ENCODE measurements around the gene UCN2. TPM values are rescaled to one million over a fixed set of nuclear protein-coding genes. Genes with fewer than 3 reads are reported as not detected.

Gene UCN2
- total RNA-seq, 1 donor from 2014 or later, result 0.19 TPM

GRCh38 chr3:48576647-48577046 lies 13.1 kb upstream of the UCN2 start:
- DNase-seq, result no peak
- H3K27me3 ChIP-seq (ENCODE audit: low read depth), result no peaks in the 10 kb centered on the region
- no peaks in the 10 kb centered on the region for H3K4me1 ChIP-seq
- no peak overlapping the region for H3K4me3 ChIP-seq
- TF ChIP-seq, protein P1, sequence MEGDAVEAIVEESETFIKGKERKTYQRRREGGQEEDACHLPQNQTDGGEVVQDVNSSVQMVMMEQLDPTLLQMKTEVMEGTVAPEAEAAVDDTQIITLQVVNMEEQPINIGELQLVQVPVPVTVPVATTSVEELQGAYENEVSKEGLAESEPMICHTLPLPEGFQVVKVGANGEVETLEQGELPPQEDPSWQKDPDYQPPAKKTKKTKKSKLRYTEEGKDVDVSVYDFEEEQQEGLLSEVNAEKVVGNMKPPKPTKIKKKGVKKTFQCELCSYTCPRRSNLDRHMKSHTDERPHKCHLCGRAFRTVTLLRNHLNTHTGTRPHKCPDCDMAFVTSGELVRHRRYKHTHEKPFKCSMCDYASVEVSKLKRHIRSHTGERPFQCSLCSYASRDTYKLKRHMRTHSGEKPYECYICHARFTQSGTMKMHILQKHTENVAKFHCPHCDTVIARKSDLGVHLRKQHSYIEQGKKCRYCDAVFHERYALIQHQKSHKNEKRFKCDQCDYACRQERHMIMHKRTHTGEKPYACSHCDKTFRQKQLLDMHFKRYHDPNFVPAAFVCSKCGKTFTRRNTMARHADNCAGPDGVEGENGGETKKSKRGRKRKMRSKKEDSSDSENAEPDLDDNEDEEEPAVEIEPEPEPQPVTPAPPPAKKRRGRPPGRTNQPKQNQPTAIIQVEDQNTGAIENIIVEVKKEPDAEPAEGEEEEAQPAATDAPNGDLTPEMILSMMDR (IDR thresholded peaks at IDR 0.05; ENCODE audit: borderline replicate concordance), result no peak
- H3K36me3 ChIP-seq, result peaks cover 13% of the 10 kb centered on the region
- H3K9me3 ChIP-seq (replicated peaks), result no peaks in the 10 kb centered on the region
- H3K27ac ChIP-seq (replicated peaks), result no peak overlapping the region
- intact Hi-C loops (cut with micrococcal nuclease), result no loop called here

- DNase-seq, result no peak
- TF ChIP-seq, protein P1 (IDR thresholded peaks at IDR 0.05; ENCODE audit: borderline replicate concordance), result no peak
- Histone ChIP-seq H3K4me1 (no peaks in the 10 kb centered on the region), H3K36me3 (peaks cover 13% of the 10 kb centered on the region), H3K4me3 (no peak overlapping the region), H3K27ac (replicated peaks) (no peak overlapping the region), H3K27me3 (ENCODE audit: low read depth) (no peaks in the 10 kb centered on the region), H3K9me3 (replicated peaks) (no peaks in the 10 kb centered on the region)
- intact Hi-C loops (cut with micrococcal nuclease), result no loop called here
Observed at GRCh38 chr3:48575366-48575765, 11.8 kb upstream of the UCN2 start.

DNA sequence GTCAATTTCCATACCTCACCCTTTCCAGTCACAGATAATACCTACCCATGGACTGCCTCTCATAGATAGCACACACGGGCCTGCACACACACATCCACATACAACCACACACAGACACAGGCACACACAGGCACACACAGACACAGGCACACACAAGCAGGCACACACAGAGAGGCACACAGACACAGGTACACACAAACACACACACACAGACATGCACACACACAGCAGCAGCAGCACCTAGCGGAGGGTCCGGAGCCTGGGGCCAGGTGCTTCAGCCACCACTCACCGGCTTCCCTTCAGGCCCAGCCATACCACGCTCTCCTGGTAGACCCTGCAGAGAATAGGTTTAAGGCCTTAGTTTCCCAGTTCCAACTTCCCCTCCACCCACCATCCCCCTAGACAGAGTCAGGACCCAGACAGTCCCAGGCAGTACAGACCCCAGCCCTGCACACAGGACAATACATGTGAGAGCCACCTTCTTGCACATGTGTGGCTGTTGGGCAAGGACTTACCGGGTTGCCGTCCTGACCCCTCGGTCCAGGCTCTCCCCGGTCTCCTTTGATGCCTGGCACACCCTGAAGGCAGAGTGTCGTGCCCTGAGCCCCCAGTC lies 10.5 kb upstream of the UCN2 start:
- H3K4me3 ChIP-seq, result no peak overlapping the region
- TF ChIP-seq, protein P1 (IDR thresholded peaks at IDR 0.05; ENCODE audit: borderline replicate concordance), result no peak
- H3K27ac ChIP-seq (replicated peaks), result no peak overlapping the region
- intact Hi-C loops (cut with micrococcal nuclease), result no loop called here
- H3K36me3 ChIP-seq, result peaks cover 13% of the 10 kb centered on the region
- DNase-seq, result no peak
- H3K27me3 ChIP-seq (ENCODE audit: low read depth), result no peaks in the 10 kb centered on the region
- no peaks in the 10 kb centered on the region for H3K4me1 ChIP-seq
- H3K9me3 ChIP-seq (replicated peaks), result no peaks in the 10 kb centered on the region

DNA sequence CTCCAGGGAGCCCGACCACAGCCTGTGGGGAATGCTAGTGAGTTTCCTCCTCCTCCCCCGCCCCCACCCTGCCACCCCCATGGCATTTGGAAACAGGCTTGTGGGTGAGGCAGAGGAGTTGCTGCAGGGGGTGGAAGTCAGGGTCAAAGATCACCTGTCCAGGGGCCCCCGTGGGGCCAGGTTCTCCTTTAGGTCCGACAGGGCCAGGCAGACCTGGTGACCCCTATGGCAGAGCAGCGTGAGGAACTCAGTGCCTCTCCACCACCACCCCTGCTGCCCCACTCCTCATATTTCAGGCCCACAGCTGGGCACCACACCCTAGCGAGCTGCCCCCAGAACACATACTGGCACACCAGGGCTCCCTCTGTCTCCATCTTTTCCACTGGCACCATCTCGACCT lies 8.9 kb upstream of the UCN2 start:
- Histone ChIP-seq H3K27me3 (ENCODE audit: low read depth) (no peaks in the 10 kb centered on the region), H3K36me3 (peaks cover 9% of the 10 kb centered on the region), H3K27ac (replicated peaks) (no peak overlapping the region), H3K9me3 (replicated peaks) (no peaks in the 10 kb centered on the region), H3K4me1 (no peaks in the 10 kb centered on the region), H3K4me3 (no peak overlapping the region)
- TF ChIP-seq, protein P1 (IDR thresholded peaks at IDR 0.05; ENCODE audit: borderline replicate concordance), result no peak
- DNase-seq, result no peak
- intact Hi-C loops (cut with micrococcal nuclease), result no loop called here

DNA sequence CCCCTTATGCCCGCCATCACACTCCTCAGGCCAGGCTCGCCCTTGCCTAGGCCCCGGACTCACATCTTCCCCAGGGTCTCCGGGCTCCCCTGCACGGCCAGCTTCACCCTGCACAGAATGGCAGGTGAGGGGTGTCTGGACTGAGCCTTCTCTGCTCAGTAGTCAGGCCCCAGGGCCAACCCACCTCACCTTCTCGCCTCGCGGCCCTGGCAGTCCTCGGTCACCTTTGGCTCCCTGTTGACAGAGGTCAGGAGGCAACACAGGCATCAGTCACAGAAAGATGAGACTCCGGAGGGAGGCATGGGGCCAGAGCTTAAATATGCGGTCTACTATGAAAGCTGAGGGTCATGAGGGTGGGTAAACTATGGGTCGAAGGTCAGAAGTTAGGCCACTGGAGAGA lies 8.4 kb upstream of the UCN2 start:
- Histone ChIP-seq H3K36me3 (peaks cover 3% of the 10 kb centered on the region), H3K27me3 (ENCODE audit: low read depth) (no peaks in the 10 kb centered on the region), H3K4me3 (no peak overlapping the region), H3K4me1 (no peaks in the 10 kb centered on the region), H3K9me3 (replicated peaks) (no peaks in the 10 kb centered on the region), H3K27ac (replicated peaks) (no peak overlapping the region)
- TF ChIP-seq, protein P1 (IDR thresholded peaks at IDR 0.05; ENCODE audit: borderline replicate concordance), result no peak
- DNase-seq, result no peak
- intact Hi-C loops (cut with micrococcal nuclease), result no loop called here
